AG04449 (cell line): Measurements from ENCODE around the gene ZIC1.

Source experiments
- CTCF ChIA-PET: fragments of 350-600 bp; formaldehyde crosslinking; extraction: SDS; loops from one replicate; lab custom pipeline; 2021; ENCODE audit warnings: antibody characterized with exemption; lab: Yijun Ruan, JAX
- POLR2A ChIA-PET: fragments of 400-600, 350-600 bp; formaldehyde crosslinking; extraction: SDS; loops from one replicate; lab custom pipeline; 2020; ENCODE audit warnings: antibody characterized with exemption, inconsistent platforms; lab: Yijun Ruan, JAX
- DNase-seq: peaks from one replicate; pipeline ENCODE4 v3.0.0-alpha.2; 2010; ENCODE audit warnings: low read depth, low spot score
- H3K4me3 ChIP-seq: 2 replicates; pipeline ENCODE4 v1.5.1; 2011; ENCODE audit warnings: low read depth, mild to moderate bottlenecking, control low read depth, low read length
- TF ChIP-seq, protein P1 (sequence below): IDR thresholded peaks from one replicate; pipeline ENCODE4 v1.5.1; 2011; ENCODE audit warnings: mild to moderate bottlenecking, moderate library complexity, low read length, control low read depth, inconsistent platforms; ENCODE audit not compliant: insufficient read depth; ENCODE audit errors: missing control alignments

ZIC1 gene

DNA sequence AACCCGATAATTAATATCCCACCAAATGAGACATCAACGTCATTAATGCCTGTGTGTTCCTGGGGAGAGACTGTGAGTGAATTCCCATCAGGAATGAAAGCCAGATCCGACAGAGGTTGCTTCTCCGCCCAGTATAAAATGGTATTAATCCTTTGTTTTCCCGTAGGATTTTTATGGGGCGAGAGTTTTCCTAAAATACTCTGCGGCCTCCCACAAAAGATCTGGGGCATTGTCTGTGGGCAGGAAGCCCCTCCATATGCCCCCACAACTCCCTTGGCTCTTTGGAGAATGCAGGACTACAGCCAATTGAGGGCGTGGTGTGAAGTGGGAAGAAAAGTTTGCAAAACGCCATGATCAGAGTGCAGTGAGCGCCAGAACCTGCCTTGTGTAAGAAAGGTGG lies 29.5 kb upstream of the ZIC1 start:
- no peak for DNase-seq
- CTCF ChIA-PET, result no interaction called here
- POLR2A ChIA-PET, result no interaction called here
- H3K4me3 ChIP-seq, result no peak overlapping the region
- TF ChIP-seq, protein P1, sequence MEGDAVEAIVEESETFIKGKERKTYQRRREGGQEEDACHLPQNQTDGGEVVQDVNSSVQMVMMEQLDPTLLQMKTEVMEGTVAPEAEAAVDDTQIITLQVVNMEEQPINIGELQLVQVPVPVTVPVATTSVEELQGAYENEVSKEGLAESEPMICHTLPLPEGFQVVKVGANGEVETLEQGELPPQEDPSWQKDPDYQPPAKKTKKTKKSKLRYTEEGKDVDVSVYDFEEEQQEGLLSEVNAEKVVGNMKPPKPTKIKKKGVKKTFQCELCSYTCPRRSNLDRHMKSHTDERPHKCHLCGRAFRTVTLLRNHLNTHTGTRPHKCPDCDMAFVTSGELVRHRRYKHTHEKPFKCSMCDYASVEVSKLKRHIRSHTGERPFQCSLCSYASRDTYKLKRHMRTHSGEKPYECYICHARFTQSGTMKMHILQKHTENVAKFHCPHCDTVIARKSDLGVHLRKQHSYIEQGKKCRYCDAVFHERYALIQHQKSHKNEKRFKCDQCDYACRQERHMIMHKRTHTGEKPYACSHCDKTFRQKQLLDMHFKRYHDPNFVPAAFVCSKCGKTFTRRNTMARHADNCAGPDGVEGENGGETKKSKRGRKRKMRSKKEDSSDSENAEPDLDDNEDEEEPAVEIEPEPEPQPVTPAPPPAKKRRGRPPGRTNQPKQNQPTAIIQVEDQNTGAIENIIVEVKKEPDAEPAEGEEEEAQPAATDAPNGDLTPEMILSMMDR, result no peak

DNA sequence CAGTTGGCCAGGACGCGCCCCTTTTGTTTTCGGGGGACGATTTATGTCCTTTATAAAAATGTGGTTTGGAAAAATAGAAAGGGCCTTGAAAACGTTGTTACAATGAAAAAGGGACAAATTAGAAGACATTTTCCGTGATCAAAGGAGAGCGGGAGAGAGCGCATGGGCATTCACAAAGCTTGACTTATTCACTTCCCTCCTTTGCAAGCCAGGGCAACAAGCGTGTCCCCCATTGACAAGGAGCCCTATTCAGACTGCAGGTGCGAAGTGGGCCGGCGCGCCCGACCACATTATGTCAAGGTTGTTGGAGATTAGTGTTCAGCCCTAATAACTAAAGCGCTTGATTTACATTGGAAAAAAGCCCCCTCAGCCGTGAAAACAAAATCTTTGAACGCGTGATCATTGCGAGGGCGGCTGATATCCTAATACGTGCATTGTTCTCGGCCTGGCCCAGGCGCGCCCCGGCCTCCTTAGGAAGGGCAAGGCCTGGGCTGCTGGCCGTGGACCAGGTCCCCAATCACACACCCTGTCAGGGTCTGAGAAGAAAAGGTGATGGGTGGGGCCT lies 28.7 kb upstream of the ZIC1 start:
- CTCF ChIA-PET, result no interaction called here
- POLR2A ChIA-PET, result no interaction called here
- TF ChIP-seq, protein P1, result no peak
- no peak overlapping the region for H3K4me3 ChIP-seq
- no peak for DNase-seq

GRCh38 chr3:147380977-147381376 lies 28.2 kb upstream of the ZIC1 start:
- CTCF ChIA-PET, result no interaction called here

GRCh38 chr3:147381596-147381995 lies 27.6 kb upstream of the ZIC1 start:
- H3K4me3 ChIP-seq, result no peak overlapping the region
- POLR2A ChIA-PET, result no interaction called here
- TF ChIP-seq, protein P1, result no peak
- no peak for DNase-seq
- CTCF ChIA-PET, result interaction anchor here (1.1 kb wide), 1 partner anchor 11 kb away, joined by 7 read pairs; no protein-coding TSS in a partner anchor

More at GRCh38 chr3:147380977-147381376, 28.2 kb upstream of the ZIC1 start:
- TF ChIP-seq, protein P1, result no peak
- no peak for DNase-seq
- no peak overlapping the region for H3K4me3 ChIP-seq
- POLR2A ChIA-PET, result no interaction called here

- CTCF ChIA-PET, result interaction anchor here (1.2 to 1.6 kb wide), 3 partner anchors 9 to 693 kb away, joined by 3 to 4 read pairs (median 3); no protein-coding TSS in a partner anchor
- TF ChIP-seq, protein P1, result peak; percentile 7
- no peak for DNase-seq
- POLR2A ChIA-PET, result no interaction called here
- no peak overlapping the region for H3K4me3 ChIP-seq
Measured at GRCh38 chr3:147383617-147384016, 25.5 kb upstream of the ZIC1 start.

DNA sequence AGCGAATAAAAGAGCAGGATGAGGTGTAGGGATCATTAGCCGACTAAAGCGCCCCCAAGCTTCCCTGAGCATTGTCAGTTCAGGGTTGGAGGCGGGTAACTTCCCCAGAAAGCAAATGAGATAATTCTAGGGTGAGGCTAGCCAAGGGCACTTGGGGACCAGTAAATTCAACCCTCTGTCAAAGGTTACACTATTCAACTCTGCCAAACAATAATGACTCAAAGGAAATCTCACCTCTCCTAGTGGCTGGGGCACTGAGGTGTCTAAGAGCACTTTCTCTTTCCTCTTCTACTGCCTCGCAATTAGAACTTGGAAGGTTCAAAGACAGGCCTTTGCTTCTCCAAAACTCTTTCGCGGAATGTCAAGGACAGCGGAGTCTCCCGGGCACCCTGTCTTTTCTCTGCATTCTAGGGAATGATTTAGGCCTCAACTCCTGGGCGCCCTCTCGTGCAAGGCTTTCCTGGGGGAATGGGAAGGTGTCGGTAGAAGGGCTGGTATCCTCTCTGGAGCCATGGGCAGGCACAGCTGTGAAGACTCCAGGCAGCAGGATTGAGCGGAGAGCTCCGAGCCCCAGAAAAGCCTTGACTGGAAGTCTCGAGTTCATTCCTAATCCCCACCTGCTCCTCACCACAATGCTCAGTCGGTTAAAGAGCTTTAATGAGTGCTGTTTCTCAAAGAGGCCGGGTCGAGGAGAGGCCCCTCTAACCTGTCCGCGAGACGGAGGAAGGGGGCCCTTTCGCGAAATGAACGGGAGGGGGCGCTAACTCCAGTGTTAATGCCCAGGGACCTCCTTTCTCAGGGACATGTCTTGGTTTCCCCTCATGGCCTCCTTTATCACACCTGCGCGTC lies 24.7 kb upstream of the ZIC1 start:
- TF ChIP-seq, protein P1, result no peak
- ChIA-PET POLR2A (no interaction called here), CTCF (interaction anchor here (1.2 kb wide), 1 partner anchor 8 kb away, joined by 3 read pairs; no protein-coding TSS in a partner anchor)
- no peak overlapping the region for H3K4me3 ChIP-seq
- DNase-seq, result no peak
